Ovary (tissue), 9 donors: ENCODE measurements around the gene FBXL20. TPM values are rescaled to one million over a fixed set of nuclear protein-coding genes. Genes with fewer than 3 reads are reported as not detected.

Experiments used
- DNase-seq, 5 donors: peaks; one replicate each; pipeline ENCODE4 v3.0.0-alpha.2; 2019 to 2020
- H3K27ac ChIP-seq, 2 donors: fragments of 200-600 bp; one replicate each; pipeline versions ENCODE4 v1.5.1 to v1.8.0; 2019 to 2022
- H3K27me3 ChIP-seq: fragments of 200-600 bp; one replicate; pipeline ENCODE4 v1.8.0; 2022
- H3K36me3 ChIP-seq: fragments of 200-600 bp; sonication (generic); one replicate; pipeline ENCODE4 v1.5.1; 2019
- H3K4me1 ChIP-seq: one replicate; pipeline ENCODE4 v1.8.1; 2013; ENCODE audit warnings: mild to moderate bottlenecking, moderate library complexity; ENCODE audit not compliant: insufficient read depth
- H3K4me3 ChIP-seq: fragments of 200-600 bp; sonication (generic); one replicate; pipeline ENCODE4 v1.5.1; 2017
- H3K9me3 ChIP-seq, 2 donors: fragments of 200-600 bp in 1 of 2; sonication (generic) in 1 of 2; one replicate each; pipeline versions ENCODE4 v1.5.1 to v1.8.1; 2013 to 2019; ENCODE audit warnings: mild to moderate bottlenecking in 1 of 2, moderate library complexity in 1 of 2
- CTCF ChIP-seq, 3 donors: fragments of 450-650 bp in 2 of 3; fragments of 200-600 bp in 1 of 3; IDR thresholded peaks; one replicate each; pipeline versions ENCODE4 v1.5.1 to v1.8.0; 2016 to 2022; ENCODE audit warnings: antibody characterized with exemption in 3 of 3, mild to moderate bottlenecking in 1 of 3
- EP300 ChIP-seq: sonication (generic); formaldehyde crosslinking; IDR thresholded peaks from one replicate; pipeline ENCODE4 v1.6.1; 2017; ENCODE audit warnings: antibody characterized with exemption
- POLR2A ChIP-seq: fragments of 450-650 bp; IDR thresholded peaks from one replicate; pipeline ENCODE4 v1.6.1; 2017; ENCODE audit warnings: antibody characterized with exemption, mild to moderate bottlenecking, moderate library complexity
- WGBS, 3 donors: extraction: QIAGEN DNeasy Blood & Tissue Kit in 1 of 3; methylation state at CpG; one replicate each; pipeline versions ENCODE4 v1.1.5 to v1.1.7; 2013 to 2017; 5-methylcytosine and 5-hydroxymethylcytosine counted together
- intact Hi-C, 4 donors: fragments of 100-400 bp; cut with DNase I; formaldehyde crosslinking; loops; one replicate each; pipeline versions ENCODE4 v1.11.0 to v1.15.1; 2022 to 2023
- polyA plus RNA-seq, 2 donors: library from polyadenylated mRNA; stranded (reverse); fragments of 200-250 nt in 1 of 2; fragments of 350-450 nt in 1 of 2; fragmentation: Illumina TruSeq in 1 of 2; extraction: RNeasy Lipid Tissue Mini Kit (QIAGEN cat#74804) in 1 of 2; gene quantifications; one replicate each; pipeline ENCODE4 v1.2.3, GENCODE V29; 2013 to 2014
- total RNA-seq, 7 donors: library from RNA; depleted of rRNA in 2 of 7; stranded (reverse); fragments of >200 nt in 2 of 7; fragmentation: NEBNext Ultra II Directional in 3 of 7; extraction: Animal tissue kit (Norgen Biotek cat#: 25700) in 3 of 7; gene quantifications; one replicate each; pipeline versions ENCODE4 v1.1.0 to v1.2.4, GENCODE V29; 2016 to 2023
- donor health status: DM: no; HTN: no; CAD: no; lungs with moderate emphysema.
- donor health status: DM: no; HTN: no; CAD: no.
- donor health status: Bipolar disorder and iron deficiency.
- donor health status: DM: yes; HTN: yes; CAD: no.
- donor health status: DM: no; HTN: no; CAD: no.
- donor health status: DM: yes; HTN: yes; CAD: no.

Gene FBXL20
- total and polyA plus RNA-seq, 9 donors, result 4.7 to 25.2 (median 16.6) TPM

GRCh38 chr17:39238311-39238972 lies 163.0 kb downstream of the FBXL20 start:
- intact Hi-C loops, result loop anchor here in 2 of 4 donors (10.0 kb wide), 2 partner anchors 74 to 254 kb away; partner anchors contain the start of gene ARL5C (in 1 of the 2)
- H3K27ac ChIP-seq, result no peak overlapping the region
- no peak overlapping the region for H3K4me3 ChIP-seq
- no peak for DNase-seq
- no peaks in the 10 kb centered on the region for H3K4me1 ChIP-seq
- H3K36me3 ChIP-seq, result no peaks in the 10 kb centered on the region
- H3K9me3 ChIP-seq, result no peaks in the 10 kb centered on the region
- TF ChIP-seq EP300 (no peak), CTCF (IDR thresholded peaks at IDR 0.05) (no peak), POLR2A (no peak)
- H3K27me3 ChIP-seq, result no peaks in the 10 kb centered on the region
- 47 to 54% (median 51%) methylated on average over 13 to 15 of the region's 15 CpGs for WGBS, 3 donors

GRCh38 chr17:39237586-39237985 lies 163.8 kb downstream of the FBXL20 start:
- intact Hi-C loops, result loop anchor here in 2 of 4 donors (10.0 kb wide), 2 partner anchors 73 to 253 kb away; partner anchors contain the start of gene ARL5C (in 1 of the 2)
- WGBS, 3 donors, result 82 to 89% (median 87%) methylated on average over 6 to 7 of the region's 7 CpGs
- TF ChIP-seq CTCF (IDR thresholded peaks at IDR 0.05) (no peak), POLR2A (no peak), EP300 (no peak)

GRCh38 chr17:39236981-39237441 lies 164.4 kb downstream of the FBXL20 start:
- intact Hi-C loops, result loop anchor here in 2 of 4 donors (10.0 kb wide), 2 partner anchors 72 to 252 kb away; partner anchors contain the start of gene ARL5C (in 1 of the 2)
- Histone ChIP-seq H3K27me3 (no peaks in the 10 kb centered on the region), H3K9me3 (no peaks in the 10 kb centered on the region), H3K36me3 (no peaks in the 10 kb centered on the region), H3K4me1 (no peaks in the 10 kb centered on the region), H3K27ac (no peak overlapping the region), H3K4me3 (no peak overlapping the region)
- WGBS, 3 donors, result 75 to 86% (median 77%) methylated on average over 6 of the region's 6 CpGs
- no peak for DNase-seq
- TF ChIP-seq CTCF (IDR thresholded peaks at IDR 0.05) (no peak), POLR2A (no peak), EP300 (no peak)

More at GRCh38 chr17:39237586-39237985, 163.8 kb downstream of the FBXL20 start:
- Histone ChIP-seq H3K9me3 (no peaks in the 10 kb centered on the region), H3K27me3 (no peaks in the 10 kb centered on the region), H3K36me3 (no peaks in the 10 kb centered on the region), H3K4me3 (no peak overlapping the region), H3K4me1 (no peaks in the 10 kb centered on the region), H3K27ac (no peak overlapping the region)
- no peak for DNase-seq

- DNase-seq, result no peak
- H3K9me3 ChIP-seq, result no peaks in the 10 kb centered on the region
- WGBS, 3 donors, result 24 to 36% (median 25%) methylated on average over 5 of the region's 5 CpGs
- H3K36me3 ChIP-seq, result no peaks in the 10 kb centered on the region
- H3K4me1 ChIP-seq, result no peaks in the 10 kb centered on the region
- H3K27ac ChIP-seq, result no peak overlapping the region
- no peak overlapping the region for H3K4me3 ChIP-seq
- no peaks in the 10 kb centered on the region for H3K27me3 ChIP-seq
- intact Hi-C loops, result loop anchor here in 2 of 4 donors (10.0 kb wide), 2 partner anchors 72 to 252 kb away; partner anchors contain the start of gene ARL5C (in 1 of the 2)
- no peak for TF ChIP-seq EP300
- TF ChIP-seq CTCF (IDR thresholded peaks at IDR 0.05), result no peak
- TF ChIP-seq POLR2A, result no peak
These were observed 164.9 kb downstream of the FBXL20 start for GRCh38 chr17:39236450-39236927.
